C4-2B (cell line): Measurements from ENCODE around the gene HDAC10.

ENCODE experiments used
- CTCF ChIP-seq: fragments of 450-650 bp; conservative IDR thresholded peaks from 2 replicates; pipeline ENCODE4 v1.5.1; 2017; ENCODE audit warnings: mild to moderate bottlenecking
- ZFX ChIP-seq: fragments of 450-650 bp; IDR thresholded peaks from 2 replicates; pipeline ENCODE4 v1.6.1; 2017

DNA sequence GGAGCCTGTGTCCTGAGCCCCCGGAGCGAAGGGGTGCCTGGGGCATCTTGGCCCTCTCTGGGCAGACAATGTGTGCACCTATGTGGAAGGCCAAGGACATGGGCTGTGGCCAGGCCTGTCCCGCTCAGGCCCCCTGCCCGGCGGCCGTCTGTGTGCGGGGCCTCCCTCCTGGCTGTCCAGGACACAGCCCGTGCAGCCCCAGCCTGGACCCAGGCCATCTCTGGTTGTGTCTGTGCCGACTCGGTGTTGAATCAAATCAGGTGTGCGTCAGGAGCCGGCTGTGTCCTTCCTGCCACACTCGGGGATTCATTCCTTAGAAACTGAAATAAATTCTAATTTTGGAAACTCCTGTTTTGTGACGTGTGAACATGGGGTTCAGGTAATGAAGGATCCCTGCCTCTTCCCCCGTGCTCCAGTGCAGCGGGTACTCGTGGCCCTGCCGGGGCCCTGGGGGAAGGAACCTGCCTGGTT lies 51.8 kb downstream of the HDAC10 start:
- TF ChIP-seq CTCF (no peak), ZFX (no peak)
